Measurements from ENCODE around the gene LMLN.
"Not testable (repeated sequence)": the region's sequence is repeated elsewhere in the genome, so short reads cannot be mapped to it uniquely, and the experiment has no call there.

LMLN gene

GRCh38 chr3:197959891-197960693 is at the start of gene LMLN:
LMLN (plus strand) TSS chr3:197960217; CDS start chr3:197960246, 29 bp downstream.
- DNase-seq, result peak; percentile 99

- DNase-seq, result no peak
Measured at GRCh38 chr3:197912741-197913476, 47.1 kb upstream of the LMLN start.

- DNase-seq, result no peak
Measured at GRCh38 chr3:197913641-197914380, 46.2 kb upstream of the LMLN start.

- DNase-seq, result not testable (repeated sequence)
Measured at GRCh38 chr3:197921429-197922275, 38.4 kb upstream of the LMLN start.

GRCh38 chr3:197926418-197926817 is 33.6 kb upstream of the LMLN start:
- no peak for DNase-seq

GRCh38 chr3:197927578-197927977 is 32.4 kb upstream of the LMLN start:
- DNase-seq, result not testable (repeated sequence)

GRCh38 chr3:197936819-197937384 is 23.1 kb upstream of the LMLN start:
- peak; percentile 25 for DNase-seq

- DNase-seq, result no peak
Measured at GRCh38 chr3:197940745-197941384, 19.2 kb upstream of the LMLN start.

- DNase-seq, result peak; percentile 29
Measured at GRCh38 chr3:197942956-197943556, 17.0 kb upstream of the LMLN start.

GRCh38 chr3:197949191-197949777 is 10.7 kb upstream of the LMLN start:
- DNase-seq, result no peak

GRCh38 chr3:197949778-197950676 is 10.0 kb upstream of the LMLN start, which contains the start of gene RPL35A:
RPL35A (plus strand) TSS chr3:197950190; CDS start chr3:197950968, 778 bp downstream.
- DNase-seq, result peak; percentile 99

- no peak for DNase-seq
Measured at GRCh38 chr3:197950677-197951061, 9.3 kb upstream of the LMLN start.

- DNase-seq, result no peak
Measured at GRCh38 chr3:197951392-197951990, 8.5 kb upstream of the LMLN start.

- no peak for DNase-seq
Measured at GRCh38 chr3:197952440-197952839, 7.6 kb upstream of the LMLN start.

GRCh38 chr3:197953325-197953724 is 6.7 kb upstream of the LMLN start:
- DNase-seq, result no peak

- DNase-seq, result no peak
Measured at GRCh38 chr3:197953881-197954280, 6.1 kb upstream of the LMLN start.

- DNase-seq, result no peak
Measured at GRCh38 chr3:197955892-197956477, 4.0 kb upstream of the LMLN start.

GRCh38 chr3:197956626-197956988 is 3.4 kb upstream of the LMLN start:
- DNase-seq, result no peak

GRCh38 chr3:197957790-197958133 is 2.3 kb upstream of the LMLN start:
- DNase-seq, result no peak

Data from NCI-H1105 (cell line).